HG03354 (cell line): ENCODE measurements around the gene MAPK10.
"Not testable (repeated sequence)": the region's sequence is repeated elsewhere in the genome, so short reads cannot be mapped to it uniquely, and the experiment has no call there.

Experiments
- ATAC-seq: cut with Tn5 transposase; IDR thresholded peaks from one replicate; pipeline ENCODE4 v1.9.1; 2021; ENCODE audit warnings: mild to moderate bottlenecking; ENCODE audit not compliant: unreplicated experiment, poor library complexity, severe bottlenecking

Gene MAPK10

DNA sequence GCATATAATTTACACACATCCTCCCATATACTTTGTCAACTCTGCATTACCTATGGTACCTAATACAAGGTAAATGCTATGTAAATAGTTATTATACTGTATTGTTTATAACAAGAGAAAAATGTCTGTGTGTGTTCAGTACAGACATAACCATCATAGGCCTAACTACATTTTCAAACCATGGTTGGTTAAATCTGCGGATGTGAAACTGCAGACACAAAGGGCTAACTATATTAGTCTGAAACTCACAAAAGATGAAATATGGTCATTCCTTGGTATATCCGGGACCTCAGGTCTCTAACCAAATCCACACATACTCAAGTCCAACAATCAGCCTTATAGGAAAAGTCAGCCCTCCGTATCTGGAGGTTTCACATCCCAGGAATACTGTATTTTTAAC lies 13.5 kb downstream of the MAPK10 start:
- no peak for ATAC-seq

DNA sequence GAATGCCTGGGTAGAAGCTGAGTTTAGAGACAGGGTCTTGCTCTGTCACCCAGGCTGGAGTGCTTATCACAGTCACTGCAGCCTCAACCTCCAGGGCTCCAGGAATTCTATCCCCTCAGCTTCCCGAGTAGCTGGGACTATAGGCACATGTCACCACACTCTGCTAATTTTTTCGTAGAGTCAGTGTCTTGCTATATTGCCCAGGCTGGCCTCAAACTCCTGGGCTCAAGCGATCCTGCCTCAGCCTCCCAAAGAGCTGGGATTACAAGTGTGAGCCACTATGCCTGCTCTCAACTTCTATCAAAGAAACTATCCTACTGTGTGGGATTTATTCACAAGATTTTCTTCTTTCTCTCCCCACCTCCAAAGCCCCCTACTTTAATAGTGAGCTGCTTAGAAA lies 15.7 kb downstream of the MAPK10 start:
- ATAC-seq, result no peak

DNA sequence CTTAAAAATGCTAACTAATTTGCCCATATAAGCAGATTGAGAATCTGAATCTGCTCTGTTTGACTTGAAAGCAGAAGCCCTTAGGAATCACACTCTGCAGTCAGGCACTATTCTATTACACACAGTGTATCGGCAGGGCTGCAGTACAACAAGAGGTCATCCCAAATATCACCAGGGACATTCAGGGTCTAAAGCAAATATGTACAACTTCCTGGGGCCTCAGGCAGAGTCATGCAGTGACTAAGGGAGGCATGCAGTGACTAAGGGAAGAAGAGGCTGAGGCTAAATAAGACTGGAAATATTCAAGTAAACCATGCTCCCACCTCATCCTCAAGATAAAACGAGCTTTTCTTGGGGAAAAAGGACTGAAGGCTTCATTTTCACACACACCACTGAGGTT lies 20.9 kb downstream of the MAPK10 start:
- no peak for ATAC-seq

DNA sequence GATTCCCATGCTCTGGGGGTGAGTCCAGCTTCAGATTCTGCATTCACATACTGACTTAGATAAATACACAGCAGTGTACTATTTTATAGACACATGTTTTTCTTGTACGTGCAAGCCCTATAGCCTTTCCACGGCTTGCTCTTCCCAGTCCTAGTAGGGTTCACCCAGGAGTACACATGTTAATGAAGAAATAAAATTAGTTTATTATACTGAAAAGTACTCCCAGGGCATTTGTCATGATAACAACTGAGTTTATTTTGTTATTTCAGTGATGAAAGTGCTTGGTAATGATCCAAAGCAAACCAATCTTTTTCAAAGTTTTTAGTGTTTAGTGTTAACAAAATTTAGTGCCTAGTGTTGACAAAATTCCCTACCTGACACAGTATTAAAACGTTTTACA lies 21.3 kb downstream of the MAPK10 start:
- no peak for ATAC-seq

DNA sequence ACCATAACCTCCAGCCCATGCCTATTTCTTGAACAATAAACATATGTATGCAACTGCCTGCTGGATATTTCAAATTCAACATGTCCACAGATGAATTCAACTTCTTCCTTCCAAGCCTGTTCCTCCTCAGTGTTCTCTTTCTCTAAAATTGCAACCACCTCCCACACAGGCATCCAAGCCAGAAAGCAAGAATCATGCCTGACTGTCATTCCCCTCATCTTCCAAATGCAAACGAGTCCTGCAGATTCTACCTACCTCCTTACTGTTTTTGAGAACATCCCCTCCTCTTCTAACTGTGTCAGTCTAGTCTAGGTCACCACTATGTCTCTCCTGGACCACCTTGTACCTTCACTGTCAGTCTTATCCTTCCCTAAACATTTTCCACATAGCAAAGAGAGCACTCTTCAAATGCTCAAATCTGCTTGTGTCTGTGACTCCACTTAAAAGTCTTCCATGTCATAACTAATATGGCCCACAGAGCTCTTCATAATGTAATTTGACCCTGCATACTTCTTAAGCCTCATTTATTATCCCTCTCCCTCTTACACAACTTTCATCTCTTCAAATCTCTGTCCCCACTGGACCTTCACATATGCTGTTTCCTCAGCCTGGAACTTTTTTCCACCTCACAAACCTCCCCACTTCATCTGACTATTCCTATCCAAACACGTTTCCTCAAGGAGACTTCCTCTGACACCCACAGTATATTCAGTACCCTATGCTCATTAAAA lies 25.7 kb downstream of the MAPK10 start:
- ATAC-seq, result no peak

DNA sequence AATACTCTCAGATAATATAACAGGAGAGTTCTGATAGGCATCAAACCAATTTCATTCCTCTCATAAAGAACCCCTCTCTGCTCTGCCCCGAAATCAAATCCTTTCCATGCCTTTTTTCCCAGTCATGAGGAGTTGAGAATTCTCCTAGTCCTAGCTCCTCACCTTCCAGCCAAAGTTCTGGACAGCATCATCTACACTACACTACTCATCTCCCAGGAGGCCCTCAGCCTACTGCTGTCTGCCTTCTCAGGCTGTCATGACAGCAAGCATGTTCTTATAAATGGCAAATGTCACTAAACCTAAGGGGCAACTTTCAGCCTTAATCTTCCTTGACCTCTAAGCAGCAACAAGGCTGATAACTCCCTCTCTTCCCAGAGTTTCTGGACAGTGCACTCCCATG lies 26.6 kb downstream of the MAPK10 start:
- no peak for ATAC-seq

DNA sequence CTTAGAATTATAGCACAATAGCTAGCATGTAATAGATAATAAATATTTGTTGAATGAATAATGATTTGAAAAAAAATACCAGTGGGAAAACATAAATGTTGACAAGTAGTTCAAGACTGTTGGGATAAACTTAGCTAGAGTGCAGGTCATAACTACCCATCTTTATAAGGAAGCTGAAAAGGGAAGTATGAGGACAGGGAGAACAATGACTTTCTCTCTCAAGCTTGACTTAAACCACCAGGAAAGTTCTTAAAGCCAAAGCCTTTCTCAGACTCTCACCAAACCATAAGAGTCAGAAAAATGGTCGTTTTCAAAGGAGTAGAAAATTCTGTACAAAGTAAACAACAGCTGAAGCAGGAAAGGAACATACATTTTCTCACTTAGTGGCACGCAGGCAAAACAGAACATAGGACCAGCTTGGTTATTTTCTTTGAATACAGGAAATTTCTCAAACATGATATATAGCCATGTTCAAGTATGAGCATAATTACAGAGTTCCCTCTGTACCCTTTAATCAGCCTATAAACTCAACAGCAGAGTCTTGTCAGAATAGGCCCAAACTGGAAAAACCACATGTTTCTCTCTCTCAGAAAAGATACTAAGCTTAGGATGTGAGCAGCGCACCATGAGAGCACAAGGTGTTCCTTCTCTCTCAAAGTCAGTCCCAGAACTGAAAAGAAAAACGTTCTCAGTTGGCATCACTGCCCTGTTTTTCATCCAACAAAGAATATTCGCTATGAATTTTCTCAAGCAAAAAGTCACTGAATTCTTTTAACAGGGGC lies 28.7 kb downstream of the MAPK10 start:
- ATAC-seq, result no peak

DNA sequence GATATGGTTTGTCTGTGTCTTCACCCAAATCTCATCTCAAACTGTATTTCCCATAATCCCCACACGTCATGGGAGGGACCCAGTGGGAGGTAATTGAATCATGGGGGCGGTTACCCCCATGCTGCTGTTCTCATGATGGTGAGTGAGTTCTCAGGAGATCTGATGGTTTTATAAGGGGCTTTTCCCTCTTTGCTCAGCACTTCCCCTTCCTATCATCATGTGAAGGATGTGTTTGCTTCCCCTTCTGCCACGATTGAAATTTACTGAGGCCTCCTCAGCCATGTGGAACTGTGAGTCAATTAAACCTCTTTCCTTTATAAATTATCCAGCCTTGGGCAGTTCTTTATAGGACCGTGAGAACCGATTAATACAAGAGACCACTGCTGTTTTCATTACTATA lies 29.4 kb downstream of the MAPK10 start:
- not testable (repeated sequence) for ATAC-seq

DNA sequence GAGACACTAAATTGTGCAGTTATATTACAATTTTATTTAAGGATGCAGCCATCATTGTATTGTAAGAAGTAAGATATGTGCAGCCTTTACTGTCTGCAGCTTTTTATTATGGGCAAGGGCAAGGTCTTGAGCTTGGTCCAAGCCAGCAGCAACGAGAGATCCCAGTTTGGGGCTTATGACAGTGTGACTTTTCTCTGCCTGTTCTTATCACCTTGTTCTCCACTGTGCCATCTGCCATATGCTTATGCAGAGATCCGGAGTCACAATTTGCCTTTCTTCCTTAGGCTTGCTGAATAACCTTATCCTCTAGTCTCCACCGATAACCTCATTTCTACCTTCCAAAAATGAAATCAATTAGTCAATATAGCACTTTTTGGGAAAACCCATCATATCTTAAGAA lies 30.4 kb downstream of the MAPK10 start:
- ATAC-seq, result no peak

DNA sequence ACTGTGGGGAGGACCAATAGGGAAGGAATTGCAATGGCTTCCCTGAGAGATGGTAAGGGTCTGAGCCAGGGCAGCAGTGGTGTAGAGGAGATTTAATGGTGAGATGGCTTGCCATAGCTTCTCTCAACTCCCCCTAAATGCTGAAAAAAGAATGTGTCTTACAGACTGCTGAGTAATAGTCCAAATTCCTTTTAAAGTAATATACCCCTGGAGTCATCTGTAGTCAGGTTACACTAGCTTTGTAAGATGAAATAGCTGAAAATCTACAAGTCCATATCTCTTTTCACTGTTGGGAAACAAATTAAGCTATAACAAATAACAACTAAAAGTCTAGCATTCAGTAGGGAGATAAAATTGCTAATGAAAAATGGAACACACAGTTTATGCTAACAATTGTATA lies 33.5 kb downstream of the MAPK10 start:
- no peak for ATAC-seq

DNA sequence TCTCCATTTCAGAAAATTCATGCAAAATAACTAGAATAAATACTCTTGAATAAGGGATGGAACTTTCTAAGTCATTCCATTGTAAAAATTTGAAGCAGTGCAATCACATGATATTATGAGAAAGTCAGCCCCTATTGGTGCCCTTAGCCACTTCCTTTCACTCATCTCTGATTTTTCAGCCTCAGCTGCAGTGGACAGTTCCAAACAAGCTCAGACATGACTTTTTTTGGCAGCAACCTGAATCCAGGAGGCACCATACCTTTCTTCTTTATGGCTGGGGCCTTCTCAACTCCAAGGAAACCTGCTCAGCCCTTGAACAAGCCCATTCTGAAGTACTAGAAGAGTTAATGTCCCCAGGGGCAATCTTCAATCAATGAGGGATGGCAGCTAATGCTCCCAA lies 40.5 kb downstream of the MAPK10 start:
- no peak for ATAC-seq

DNA sequence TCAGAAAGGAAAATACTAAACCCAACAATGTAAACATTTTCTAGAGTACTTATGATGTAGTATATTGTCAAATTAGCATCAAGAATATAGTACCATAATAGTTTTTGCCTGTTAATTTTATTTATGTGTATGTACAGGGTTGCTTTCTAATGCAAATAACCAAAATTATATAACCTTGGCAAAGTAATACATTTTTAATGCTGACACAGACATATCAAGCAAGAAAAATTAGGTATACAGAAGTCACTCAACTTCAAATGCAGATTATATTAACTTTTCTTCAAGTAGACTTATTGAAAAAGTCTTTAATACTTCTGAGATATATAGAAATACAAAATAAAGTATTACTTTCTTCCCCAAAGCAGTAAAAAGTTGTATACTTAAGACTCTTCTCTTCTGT lies 44.3 kb downstream of the MAPK10 start:
- ATAC-seq, result no peak

DNA sequence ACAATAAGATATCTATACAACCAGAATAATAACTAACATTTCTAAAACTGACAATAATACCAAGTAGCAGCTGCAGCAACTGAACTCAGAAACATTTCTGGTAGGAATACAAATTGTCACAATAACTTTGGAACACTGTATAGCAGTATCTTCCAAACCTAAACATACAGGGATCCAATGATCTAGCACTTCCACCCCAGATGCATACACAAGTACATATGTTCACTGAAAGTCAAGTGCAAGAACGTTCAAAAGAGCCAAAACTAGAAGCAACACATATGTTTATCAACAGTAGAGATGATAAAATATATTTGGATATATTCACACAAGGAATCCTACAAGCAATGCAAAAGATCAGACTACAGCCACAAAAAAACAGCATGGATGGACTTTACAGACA lies 46.2 kb downstream of the MAPK10 start:
- ATAC-seq, result no peak

DNA sequence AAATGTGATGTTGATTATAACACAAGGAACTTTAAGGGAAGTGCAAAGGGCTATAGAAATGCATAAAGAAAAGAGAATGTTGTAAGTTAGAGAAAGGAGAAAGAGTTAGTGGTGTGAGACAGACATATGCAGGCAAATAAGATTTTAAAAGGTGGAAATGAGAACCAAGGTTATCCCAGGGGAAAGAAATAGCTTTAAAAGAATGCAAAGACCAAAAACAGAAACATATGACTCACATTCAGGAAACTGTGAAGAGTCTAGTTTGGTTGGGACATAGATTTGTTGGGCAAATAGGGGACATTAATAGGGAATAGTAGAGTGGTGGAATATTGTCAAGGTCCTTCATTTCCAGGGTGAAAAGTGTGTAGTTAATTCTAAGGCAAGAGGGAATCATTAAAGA lies 52.4 kb downstream of the MAPK10 start:
- no peak for ATAC-seq

DNA sequence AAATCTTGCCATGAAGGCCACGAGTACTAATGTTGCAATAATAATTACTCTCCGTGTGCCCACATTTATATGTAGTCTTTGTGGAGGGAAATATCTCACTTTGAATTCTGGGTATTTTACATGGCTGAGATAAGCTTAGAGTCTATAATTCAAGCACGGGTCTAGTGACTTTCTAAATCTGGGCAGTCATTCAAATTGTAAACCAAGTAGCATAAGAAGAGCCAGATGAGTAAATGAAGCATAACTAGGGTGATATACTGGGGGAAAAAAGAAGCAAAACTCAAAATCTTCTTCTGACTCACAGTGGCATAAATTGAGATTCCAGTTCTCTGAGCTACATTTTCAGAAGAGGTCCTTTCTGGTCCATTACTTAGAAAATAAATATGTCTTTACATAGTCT lies 53.0 kb downstream of the MAPK10 start:
- ATAC-seq, result no peak

DNA sequence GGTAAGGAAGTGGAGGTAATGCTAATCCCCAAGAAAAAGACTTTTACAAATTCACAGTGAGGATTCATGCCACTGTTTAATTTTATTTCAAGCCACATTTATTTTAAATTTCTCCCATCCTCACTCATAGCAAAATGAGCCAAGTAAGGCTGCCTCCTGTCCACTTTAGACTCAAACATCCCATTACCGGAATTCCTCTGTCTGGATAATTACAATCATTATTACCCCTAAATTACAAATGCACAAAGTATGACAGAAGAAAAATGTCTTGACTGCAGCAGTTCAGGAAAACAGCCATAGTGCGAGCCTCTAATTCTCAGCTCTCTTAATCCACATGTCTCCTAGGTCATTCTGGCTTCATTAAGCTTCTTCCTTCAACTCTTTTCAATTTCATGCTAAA lies 57.0 kb downstream of the MAPK10 start:
- no peak for ATAC-seq

DNA sequence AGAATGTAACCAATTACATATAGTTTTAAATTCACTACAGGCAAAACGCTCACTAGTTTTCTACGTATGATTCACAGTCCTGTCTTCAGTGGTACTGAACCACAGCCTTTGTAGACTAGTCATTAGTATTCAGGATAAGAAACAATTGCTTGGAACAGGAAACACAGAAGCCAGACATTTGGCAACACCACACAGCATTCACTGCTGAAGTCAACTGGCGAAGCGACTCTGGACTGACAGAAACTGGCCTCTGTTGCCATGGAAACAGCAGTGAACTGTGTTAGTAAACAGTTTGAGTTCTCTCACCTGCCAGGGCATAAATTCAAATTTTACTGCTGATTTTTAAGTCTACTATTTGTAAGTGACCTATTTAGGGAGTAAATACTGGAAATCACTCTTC lies 57.6 kb downstream of the MAPK10 start:
- ATAC-seq, result no peak

DNA sequence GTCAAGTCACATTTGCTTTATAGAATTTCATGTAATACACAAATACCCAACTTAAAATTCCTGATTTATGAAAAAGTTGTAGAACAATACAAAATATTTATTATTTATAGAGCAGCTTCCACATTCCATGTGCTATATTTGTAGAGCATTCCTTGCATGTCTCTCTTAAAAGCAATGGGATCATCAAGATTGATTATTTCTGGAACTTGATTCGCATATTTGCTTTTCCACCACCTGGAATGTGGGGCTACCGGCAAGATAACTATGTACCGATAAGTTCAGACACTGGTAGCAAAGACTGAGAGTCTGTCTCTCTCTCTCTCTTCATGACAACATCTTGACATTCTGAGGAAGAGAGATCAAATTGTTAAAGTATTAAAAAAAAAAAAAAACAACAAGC lies 59.3 kb downstream of the MAPK10 start:
- no peak for ATAC-seq

DNA sequence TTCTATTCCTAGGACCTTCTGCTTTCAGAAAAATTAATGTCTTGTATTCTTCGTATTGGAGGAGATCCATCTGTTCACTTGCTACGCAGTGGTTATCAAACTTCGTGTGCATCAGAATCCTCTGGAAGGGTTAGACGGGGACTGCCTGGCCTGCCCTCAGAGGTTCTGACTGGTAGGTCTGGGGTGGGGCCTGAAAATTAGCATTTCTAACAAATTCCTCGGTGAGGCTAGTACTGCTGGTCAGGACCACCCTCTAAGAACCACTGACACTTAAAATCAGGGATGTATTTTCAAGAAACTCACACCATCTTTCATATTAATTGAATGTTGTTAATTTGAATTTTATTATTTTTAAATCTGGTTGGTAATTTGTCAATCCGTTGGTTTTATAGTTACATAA lies 63.0 kb downstream of the MAPK10 start:
- ATAC-seq, result no peak

DNA sequence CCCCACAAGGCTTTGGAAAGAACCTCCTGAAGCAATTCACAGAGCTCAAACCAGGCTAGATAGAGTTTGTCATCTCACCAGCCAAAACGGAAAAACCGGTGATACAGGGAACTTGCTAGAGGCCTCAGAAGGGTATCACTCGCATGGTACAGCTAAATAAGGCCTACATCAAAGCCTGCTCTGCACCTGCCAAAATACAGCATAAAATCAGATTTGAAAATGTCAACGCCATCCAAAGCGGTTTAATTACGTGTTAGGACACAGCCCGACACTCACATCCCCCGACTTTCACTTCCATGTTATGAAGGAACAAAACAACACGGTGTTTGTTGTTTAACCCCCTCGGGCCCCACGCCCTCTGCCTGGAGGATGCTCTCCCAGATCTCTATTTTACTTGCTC lies 65.0 kb downstream of the MAPK10 start:
- ATAC-seq, result no peak

DNA sequence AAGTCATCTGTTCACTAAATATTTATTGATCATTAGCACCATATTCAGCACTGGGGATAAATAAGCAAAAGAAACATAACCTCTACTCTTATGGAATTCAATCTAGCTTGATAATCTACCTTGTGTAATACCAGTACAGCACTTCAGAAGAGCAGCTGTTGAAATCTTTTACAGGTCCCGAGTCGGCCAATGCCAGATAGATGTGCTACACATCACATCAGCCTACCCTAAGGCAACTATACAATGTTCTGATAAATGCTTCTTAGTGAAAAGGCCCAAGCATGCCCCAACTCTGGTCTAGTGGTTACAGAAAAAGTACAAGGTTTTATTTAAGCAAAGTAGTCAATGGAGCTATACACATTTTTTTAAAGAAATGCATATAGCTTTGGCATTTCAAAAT lies 68.7 kb downstream of the MAPK10 start:
- ATAC-seq, result no peak

DNA sequence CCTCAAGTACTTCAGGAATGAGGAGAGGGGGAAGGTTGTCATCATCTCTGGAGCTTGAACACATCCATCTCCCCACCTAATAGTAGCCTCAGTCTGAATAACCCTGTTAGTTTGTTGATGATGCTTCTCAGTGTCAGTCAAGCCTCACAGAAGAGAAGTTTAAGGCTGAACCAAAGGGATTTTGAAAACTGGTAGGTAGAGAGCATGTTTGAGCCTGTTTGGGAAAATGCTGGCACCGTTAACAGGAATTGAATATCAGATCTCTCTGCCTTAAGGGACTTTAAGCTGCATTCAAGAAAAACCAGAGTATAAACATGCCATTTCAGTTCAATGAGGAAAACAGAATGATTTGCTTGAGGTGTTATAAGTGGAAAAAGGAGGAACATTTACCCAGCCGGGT lies 73.1 kb downstream of the MAPK10 start:
- ATAC-seq, result no peak
